GM19238 (cell line): ENCODE measurements around the gene ASTN1.

Experiments used
- DNase-seq: peaks from one replicate; pipeline ENCODE4 v3.0.0; 2011; ENCODE audit warnings: low spot score; ENCODE audit not compliant: insufficient read length

ASTN1 gene

DNA sequence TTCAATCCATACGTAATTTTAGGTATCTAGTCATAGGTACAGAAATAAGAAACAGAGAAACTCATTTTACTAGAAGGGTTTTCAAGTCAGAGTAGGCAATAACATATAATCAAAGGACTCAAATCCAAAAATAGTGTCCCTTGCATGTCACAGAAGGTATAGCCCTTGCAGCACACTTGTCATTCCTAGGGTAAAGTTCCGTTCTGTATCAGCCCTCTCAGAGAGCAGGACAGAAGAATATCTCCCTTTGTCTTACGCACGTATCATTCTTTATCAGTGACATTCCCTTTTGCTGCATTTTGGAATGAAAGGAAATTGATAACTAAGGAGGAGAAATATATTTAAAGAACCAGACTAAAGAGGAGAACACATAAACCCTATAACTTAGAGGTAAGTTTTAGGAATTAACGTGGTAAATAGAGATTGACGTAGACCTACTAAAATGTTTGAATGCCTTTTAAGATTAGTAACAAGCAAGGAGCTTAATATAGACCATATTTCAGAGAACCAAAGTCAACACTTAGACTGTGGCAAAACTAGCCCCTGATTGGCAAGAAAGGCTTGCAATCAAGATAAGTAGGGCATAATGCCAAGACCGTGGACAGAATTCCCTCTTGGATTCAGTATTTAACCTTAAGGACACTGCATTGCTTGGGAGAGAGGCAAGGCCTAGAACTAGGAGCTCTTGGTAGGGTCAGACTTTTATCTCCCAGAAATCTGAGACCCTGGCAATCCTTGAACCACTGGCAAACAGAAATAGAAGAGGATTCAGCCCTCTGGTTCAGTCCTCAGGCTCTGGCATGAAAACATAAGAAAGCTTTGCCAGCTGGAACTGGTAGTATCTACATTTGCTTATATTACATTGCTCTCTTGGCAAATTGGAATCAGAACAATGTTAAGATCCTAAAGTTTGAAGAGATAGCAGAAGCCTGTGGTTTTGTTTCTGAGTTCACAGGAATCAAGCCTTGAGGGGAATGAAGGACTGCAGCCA lies 232.1 kb downstream of the ASTN1 start:
- no peak for DNase-seq

- no peak for DNase-seq
Observed at GRCh38 chr1:176931526-176931925, 233.0 kb downstream of the ASTN1 start.

- DNase-seq = no peak
Observed at GRCh38 chr1:176926330-176927086, 238.0 kb downstream of the ASTN1 start.

DNA sequence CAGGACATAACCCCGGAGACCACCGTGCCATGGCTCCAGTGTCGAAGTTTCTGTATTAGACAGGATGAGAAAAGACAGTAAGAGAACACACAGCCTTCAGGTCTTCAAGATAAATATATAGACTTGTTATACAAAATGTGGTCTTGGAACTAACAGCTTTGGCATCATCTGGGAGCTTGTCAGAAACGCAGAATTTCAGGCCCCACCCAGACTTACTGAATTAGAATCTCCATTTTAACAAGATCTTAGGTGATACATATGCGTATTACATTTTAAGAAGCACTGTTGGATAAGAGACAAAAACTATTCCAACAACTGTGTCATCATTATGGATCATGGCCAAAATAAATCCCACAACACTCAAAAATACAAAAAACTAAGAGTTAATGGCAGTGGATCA lies 239.3 kb downstream of the ASTN1 start:
- no peak for DNase-seq

GRCh38 chr1:176923283-176923682 lies 241.2 kb downstream of the ASTN1 start:
- DNase-seq = no peak

GRCh38 chr1:176919386-176920378 lies 244.8 kb downstream of the ASTN1 start:
- DNase-seq = no peak

DNA sequence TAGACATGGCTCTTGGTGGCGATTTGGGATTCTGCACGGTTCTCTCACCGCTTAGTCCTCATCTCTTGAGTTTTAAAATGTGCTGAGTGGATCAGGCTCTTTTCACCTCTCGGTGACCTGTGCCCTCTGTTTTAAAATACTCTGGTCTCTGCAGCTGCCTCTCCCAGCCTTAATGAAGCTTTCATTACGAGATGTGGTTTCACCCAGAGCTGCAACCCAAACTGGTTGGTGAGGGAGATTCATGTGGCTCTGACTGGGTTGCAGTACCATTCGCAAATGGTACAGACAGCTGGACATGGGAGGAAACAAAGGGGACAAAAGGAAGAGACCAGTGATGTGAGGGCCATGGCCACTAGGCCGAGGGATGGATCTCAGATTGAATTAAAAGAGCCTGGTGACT lies 258.9 kb downstream of the ASTN1 start:
- DNase-seq = no peak

GRCh38 chr1:176904057-176904751 lies 260.3 kb downstream of the ASTN1 start:
- no peak for DNase-seq

DNA sequence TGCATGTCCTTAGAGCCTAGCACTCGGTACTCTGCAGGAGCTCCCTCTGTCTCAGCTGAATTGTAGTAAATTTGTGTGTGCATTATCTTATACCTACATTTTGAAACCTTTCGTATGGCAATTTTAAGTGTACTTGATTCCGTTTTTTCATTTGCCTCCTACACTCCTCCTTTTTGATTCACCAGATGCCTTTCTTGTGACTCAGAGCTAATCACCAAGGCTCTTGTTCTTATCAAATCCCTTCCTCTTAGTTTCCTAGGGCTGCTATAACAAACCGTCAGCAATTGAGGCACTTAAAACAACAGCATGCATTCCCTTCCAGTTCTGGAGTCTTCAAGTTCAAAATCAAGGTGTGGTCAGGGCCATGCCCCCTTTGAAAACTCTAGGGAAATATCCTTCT lies 261.0 kb downstream of the ASTN1 start:
- DNase-seq = no peak

- no peak for DNase-seq
Observed at GRCh38 chr1:176899321-176899720, 265.2 kb downstream of the ASTN1 start.

- peak; percentile 25 for DNase-seq
Observed at GRCh38 chr1:176897350-176898236, 266.9 kb downstream of the ASTN1 start.

DNA sequence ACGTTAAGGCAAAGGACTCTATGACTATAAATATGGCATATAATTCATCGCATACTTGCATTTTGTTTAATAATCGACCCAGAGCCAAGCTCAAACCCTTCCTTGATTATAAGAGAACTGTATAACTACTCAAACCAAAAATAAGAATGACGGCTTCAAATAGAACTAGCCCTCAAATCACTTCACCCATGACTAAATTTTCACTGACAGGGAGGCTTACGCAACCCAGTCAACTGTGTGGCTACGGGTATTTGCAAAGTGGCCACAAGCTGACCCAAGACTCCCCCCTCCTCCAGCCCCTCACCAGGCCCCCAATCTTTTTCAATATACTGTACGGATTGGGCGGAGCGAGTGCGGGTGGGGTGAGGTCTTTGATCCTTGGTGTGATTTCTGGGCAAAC lies 268.3 kb downstream of the ASTN1 start:
- DNase-seq = no peak

- DNase-seq = no peak
Observed at GRCh38 chr1:176894450-176894849, 270.1 kb downstream of the ASTN1 start.

- DNase-seq = no peak
Observed at GRCh38 chr1:176893625-176894352, 270.7 kb downstream of the ASTN1 start.

- no peak for DNase-seq
Observed at GRCh38 chr1:176888471-176889032, 276.0 kb downstream of the ASTN1 start.

DNA sequence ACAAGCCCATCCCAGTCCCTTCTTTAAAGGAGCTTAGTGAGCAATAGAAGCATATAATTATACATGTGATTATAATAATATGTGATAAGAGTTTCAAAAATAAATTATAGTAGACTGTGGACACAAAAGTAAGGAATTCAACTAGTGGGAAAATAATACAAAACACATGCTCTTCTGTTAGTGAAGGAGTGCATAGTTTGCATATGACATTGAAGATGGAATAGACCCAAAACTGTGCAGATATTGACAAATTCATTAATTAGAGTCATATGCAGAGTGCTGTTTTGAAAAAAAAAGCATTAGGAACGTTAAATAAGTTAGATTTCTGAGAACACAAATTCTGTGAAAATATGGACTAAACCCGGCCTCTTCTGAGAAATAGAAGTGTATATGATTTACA lies 278.8 kb downstream of the ASTN1 start:
- DNase-seq = no peak

DNA sequence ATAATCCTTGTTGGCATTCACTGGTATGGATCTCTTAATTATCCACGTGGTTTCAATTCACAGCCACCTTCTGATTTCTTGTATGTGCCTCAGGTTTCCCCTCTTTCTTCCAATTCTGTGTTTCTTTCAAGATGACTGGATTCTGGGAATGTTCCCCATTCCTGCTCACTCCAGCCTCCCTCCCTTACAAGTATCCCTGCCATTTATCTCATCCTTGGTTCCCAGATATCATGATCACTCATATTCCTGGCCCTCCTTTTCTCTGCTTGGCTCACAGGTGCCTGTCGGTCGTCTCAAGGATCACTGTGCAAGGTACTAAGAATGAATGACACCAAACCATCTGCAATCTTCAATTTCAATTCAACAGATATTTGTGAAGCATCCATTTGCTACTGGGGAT lies 279.2 kb downstream of the ASTN1 start:
- DNase-seq = no peak

DNA sequence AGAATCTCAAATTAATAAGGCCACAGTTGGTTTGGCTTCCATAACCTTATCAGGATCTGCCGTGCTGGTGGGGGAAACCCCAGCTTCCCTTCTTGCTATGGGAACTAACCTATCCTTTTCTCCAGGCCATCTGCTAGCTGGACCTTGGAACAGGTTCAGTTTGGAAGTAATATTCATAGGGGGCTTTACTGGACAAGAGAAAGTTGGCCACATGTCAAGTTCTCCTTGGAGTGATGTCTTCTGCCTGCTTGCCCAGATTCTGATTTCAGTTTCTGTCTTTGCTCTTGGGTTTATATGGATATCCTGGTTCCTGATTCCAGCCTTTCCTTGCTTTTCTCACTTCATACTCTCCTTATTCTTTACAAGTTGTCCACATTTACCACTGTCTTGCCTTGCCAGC lies 279.6 kb downstream of the ASTN1 start:
- no peak for DNase-seq

DNA sequence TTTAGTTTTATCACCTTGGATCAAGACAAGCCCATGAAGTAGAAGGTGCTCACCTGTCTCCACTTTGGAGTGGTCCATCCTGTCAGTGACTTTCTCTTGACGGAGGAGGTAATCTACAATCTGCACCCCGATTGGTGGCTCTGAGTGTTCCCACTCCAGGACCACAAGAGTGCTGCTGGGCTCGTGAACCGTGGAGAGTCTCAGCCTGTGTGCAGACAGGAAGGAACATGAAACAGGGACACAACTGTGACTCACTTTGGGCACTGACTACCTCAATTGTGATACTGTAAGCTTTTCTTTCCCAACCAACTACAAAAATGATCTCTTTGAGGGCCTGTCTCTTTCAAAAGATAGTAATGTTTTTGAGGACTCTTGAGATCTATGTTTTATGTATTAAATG lies 280.2 kb downstream of the ASTN1 start:
- no peak for DNase-seq
